Sciatic nerve (tissue), 2 donors: ENCODE measurements around the gene RPS17. TPM values are rescaled to one million over a fixed set of nuclear protein-coding genes. Genes with fewer than 3 reads are reported as not detected.
"Not testable (repeated sequence)": the region's sequence is repeated elsewhere in the genome, so short reads cannot be mapped to it uniquely, and the experiment has no call there.

ENCODE experiments used
- ATAC-seq: fragments of 200-7000 bp; cut with Tn5 transposase; one replicate; pipeline ENCODE4 v1.9.1; 2020; ENCODE audit warnings: mild to moderate bottlenecking, moderate library complexity
- DNase-seq: peaks from one replicate; pipeline ENCODE4 v3.0.0-alpha.2; 2020; ENCODE audit warnings: low spot score
- intact Hi-C: fragments of 100-400 bp; cut with DNase I; formaldehyde crosslinking; loops from one replicate; pipeline ENCODE4 v1.14.2; 2022
- total RNA-seq: library from RNA; stranded (reverse); fragmentation: NEBNext Ultra II Directional; extraction: Animal tissue kit (Norgen Biotek cat#: 25700); gene quantifications from one replicate; pipeline ENCODE4 v1.2.1, GENCODE V29; 2021
- donor health status: DM: no; HTN: no; CAD: no.
- donor health status: DM: no; HTN: no; CAD: no.

RPS17 gene
- total RNA-seq, 1 donor from 2014 or later, result 1,050 TPM

- intact Hi-C loops, result no loop called here
These were observed 11.5 kb upstream of the RPS17 start for GRCh38 chr15:82551646-82552247.

DNA sequence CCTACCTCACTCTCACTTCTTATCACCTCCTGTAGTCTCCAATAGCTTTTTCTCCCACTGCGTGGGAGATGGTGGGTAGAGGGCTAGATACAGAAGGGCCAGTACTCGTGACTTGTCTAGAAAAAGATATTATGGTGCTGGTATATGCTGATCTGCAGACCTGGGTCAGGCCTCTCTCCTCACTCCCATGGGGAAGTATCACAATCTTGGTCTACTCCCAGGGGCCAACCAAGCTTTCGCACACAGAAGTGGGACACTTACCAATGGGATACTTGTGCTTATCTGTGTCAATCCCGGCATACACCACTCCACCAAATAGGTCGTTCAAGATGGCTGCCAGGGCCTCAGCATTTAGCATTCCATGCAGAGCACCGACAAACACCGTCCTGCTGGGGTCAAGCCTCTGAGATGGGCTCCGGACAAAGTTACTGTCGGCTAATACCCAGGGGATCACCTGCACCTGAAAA lies 9.0 kb upstream of the RPS17 start:
- DNase-seq (no peak), ATAC-seq (no peak)
- intact Hi-C loops, result no loop called here

More at GRCh38 chr15:82551646-82552247, 11.5 kb upstream of the RPS17 start:
- DNase-seq (no peak), ATAC-seq (no peak)

DNA sequence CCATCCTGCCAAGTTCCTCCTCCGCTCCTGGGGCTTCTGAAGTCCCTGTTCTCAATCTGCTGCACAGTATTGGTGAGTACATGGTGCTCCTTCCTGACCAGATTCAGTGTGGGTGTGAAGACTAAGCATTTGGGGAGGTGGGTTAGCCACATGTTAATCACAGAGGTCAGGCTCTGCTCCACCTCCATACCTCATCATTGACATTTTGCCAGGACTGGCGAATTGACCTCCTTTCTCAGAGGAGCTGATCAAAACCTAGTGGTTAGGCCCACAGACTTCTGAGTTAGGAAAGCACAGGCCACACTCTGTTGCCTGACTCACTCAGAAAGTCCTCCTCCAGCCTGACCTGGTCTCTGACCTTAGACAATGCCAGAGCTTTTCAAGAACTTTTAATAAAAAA lies 8.4 kb upstream of the RPS17 start:
- DNase-seq (no peak), ATAC-seq (no peak)
- intact Hi-C loops, result no loop called here

GRCh38 chr15:82545478-82545877 lies 5.2 kb upstream of the RPS17 start:
- DNase-seq, result no peak
- intact Hi-C loops, result no loop called here
- no peak for ATAC-seq

DNA sequence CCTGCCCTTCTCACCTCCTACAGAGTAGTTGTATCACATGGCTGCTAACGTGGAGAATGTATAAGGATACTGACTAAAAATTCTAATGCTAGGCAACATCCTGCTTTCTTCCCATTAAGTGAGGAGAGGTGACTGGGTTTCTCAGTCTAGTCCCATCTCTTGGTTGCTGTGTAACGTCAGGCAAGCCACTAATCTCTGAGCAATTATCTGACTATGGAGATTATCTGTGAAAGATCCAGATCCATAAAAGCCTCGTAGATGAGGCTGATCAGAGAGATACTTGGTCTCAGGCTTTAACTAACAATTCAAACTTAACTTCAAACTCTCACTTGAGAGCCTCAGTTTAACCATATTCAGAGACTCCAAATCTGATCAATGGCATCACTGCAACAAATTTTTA lies 4.7 kb upstream of the RPS17 start:
- no peak for DNase-seq
- intact Hi-C loops, result no loop called here
- no peak for ATAC-seq

DNA sequence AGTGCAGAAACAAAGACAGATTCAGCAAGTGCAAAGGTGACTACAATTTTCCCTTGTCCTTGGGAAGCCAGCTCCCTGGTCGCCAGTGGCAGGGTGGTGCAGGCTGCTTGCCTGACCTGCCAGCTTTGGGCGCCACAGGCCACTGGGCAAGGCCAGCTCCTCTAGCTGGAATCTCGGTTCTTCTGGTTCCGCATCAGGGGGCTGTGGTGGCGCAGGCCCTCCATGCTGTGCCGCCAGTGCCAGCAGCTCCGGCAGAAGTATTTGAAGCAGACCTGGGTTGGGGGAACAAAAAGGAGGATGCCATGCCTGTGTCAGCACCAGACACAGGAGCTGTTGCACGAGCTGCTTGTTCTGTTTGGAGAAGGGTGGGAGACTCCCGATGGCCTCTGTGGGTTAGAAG lies 4.2 kb upstream of the RPS17 start:
- no peak for ATAC-seq
- intact Hi-C loops, result no loop called here
- DNase-seq, result no peak

DNA sequence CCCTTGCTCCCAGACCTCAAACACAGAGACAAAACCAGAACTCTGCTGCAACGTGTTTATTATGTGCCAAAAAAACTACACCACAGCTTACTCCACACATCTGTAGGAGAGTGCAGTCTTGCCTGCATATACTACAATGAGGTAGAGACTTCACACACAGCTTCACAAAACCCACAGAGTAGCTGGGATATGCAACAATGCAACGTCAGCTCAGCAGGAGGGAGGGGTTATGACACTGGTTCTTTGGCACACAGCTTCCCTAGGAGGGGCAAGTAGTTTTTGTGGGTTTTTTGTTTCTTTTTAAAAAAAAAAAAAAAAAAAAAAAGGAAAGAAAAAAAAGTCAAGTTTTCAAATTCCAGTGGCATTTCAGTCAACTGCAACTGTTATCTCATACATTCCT lies 2.9 kb upstream of the RPS17 start:
- DNase-seq (no peak), ATAC-seq (no peak)
- intact Hi-C loops, result no loop called here

GRCh38 chr15:82540984-82541431 lies 751 bp upstream of the RPS17 start:
- ATAC-seq (peak; percentile 21), DNase-seq (no peak)
- intact Hi-C loops, result no loop called here

GRCh38 chr15:82539691-82540054 lies 584 bp downstream of the RPS17 start:
- intact Hi-C loops, result no loop called here
- ATAC-seq, result no peak
- no peak for DNase-seq

GRCh38 chr15:82538961-82539690 lies 1.1 kb downstream of the RPS17 start:
- no peak for ATAC-seq
- DNase-seq, result no peak
- intact Hi-C loops, result no loop called here

DNA sequence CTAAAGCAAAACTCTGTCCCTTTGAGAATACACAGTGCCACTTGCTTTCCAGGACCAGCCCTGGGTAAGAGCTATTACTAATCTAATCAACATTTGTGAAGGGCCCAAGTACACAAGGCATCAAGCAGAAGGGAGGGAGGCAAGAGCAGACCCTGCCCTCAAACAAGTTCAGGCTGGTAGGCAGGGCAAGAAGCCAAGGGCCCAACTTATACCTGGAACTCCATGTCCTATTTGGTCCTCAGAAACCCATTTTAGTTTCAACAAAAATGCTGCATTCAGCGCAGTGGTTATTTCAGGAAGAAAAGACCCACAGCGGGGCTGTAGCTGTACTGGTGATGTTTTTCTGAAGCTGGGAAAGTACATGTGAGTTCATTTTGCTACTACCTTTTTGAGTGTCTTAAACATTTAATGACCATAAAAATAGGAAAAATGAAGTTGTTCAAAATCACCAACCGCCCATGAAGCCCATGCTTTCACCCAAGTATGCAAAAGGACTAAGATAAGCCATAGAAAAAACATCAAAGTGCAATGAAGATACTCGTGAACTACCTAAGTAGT lies 2.8 kb downstream of the RPS17 start:
- intact Hi-C loops, result no loop called here
- no peak for ATAC-seq

GRCh38 chr15:82536409-82537350 lies 3.6 kb downstream of the RPS17 start:
- ATAC-seq, result no peak
- intact Hi-C loops, result no loop called here
- DNase-seq, result no peak

More for the DNA sequence above, 2.8 kb downstream of the RPS17 start:
- no peak for DNase-seq

- DNase-seq, result no peak
- ATAC-seq, result no peak
- intact Hi-C loops, result no loop called here
These were observed 4.5 kb downstream of the RPS17 start for GRCh38 chr15:82535566-82536408.

DNA sequence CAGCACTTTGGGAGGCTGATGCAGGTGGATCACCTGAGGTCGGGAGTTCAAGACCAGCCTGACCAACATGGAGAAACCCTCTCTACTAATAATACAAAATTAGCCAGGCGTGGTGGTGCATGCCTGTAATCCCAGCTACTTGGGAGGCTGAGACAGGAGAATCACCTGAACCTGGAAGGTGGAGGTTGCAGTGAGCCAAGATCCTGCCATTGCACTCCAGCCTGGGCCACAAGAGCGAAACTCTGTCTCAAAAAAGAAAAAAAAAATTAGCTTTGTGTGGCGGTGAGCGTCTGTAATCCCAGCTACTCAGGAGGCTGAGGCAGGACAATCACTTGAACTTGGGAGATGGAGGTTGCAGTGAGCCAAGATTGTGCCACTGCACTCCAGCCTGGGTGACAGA lies 5.1 kb downstream of the RPS17 start:
- DNase-seq, ATAC-seq: not testable (repeated sequence)

DNA sequence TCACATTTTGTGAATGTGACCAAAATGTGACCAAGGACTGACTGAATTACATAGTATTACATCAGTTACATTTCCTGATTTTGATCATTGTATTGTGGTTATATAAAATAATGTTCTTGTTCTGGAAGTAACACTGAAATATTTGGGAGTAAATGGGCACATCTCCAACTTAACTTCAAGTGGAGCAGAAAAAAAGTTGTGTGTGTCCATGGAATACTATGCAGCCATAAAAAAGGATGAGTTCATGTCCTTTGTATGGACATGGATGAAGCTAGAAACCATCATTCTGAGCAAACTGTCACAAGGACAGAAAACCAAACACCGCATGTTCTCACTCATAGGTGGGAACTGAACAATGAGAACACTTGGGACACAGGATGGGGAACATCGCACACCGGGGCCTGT lies 5.8 kb downstream of the RPS17 start:
- intact Hi-C loops, DNase-seq, ATAC-seq: not testable (repeated sequence)

More for the DNA sequence above, 5.1 kb downstream of the RPS17 start:
- intact Hi-C loops, result not testable (repeated sequence)

- intact Hi-C loops, result no loop called here
- ATAC-seq, result no peak
- DNase-seq, result no peak
These were observed 6.5 kb downstream of the RPS17 start for GRCh38 chr15:82533801-82534200.

GRCh38 chr15:82532991-82533481 lies 7.2 kb downstream of the RPS17 start:
- intact Hi-C loops, result no loop called here

GRCh38 chr15:82532383-82532990 lies 7.8 kb downstream of the RPS17 start:
- ATAC-seq (no peak), DNase-seq (no peak)
- intact Hi-C loops, result no loop called here

More at GRCh38 chr15:82532991-82533481, 7.2 kb downstream of the RPS17 start:
- ATAC-seq (no peak), DNase-seq (no peak)
